ENCODE measurements around the gene CDC42EP5.
"Not testable (repeated sequence)": the region's sequence is repeated elsewhere in the genome, so short reads cannot be mapped to it uniquely, and the experiment has no call there.

GRCh38 chr19:54509200-54509940 is 36.3 kb upstream of the CDC42EP5 start:
- TF ChIP-seq CTCF (IDR thresholded peaks at IDR 0.05); POLR2A (IDR thresholded peaks at IDR 0.05; ENCODE audit: low read depth): not testable (repeated sequence)
